H9 (cell line): ENCODE data around the gene SLC25A39. TPM values are rescaled to one million over a fixed set of nuclear protein-coding genes. Genes with fewer than 3 reads are reported as not detected.

Experiments
- DNase-seq: peaks from one replicate; pipeline ENCODE4 v3.0.0-alpha.2; 2017
- H2AFZ ChIP-seq: one replicate; pipeline ENCODE4 v1.6.1; 2013; ENCODE audit warnings: mild to moderate bottlenecking, low read length, control low read depth, moderate library complexity
- H2AK5ac ChIP-seq: 2 replicates; pipeline ENCODE4 v1.6.1; 2013; ENCODE audit warnings: low read length, control low read depth, mixed read lengths; ENCODE audit not compliant: insufficient read length
- H2BK120ac ChIP-seq: one replicate; pipeline ENCODE4 v1.6.1; 2013; ENCODE audit warnings: low read depth, mild to moderate bottlenecking, low read length, control low read depth, inconsistent platforms; ENCODE audit not compliant: poor library complexity, severe bottlenecking
- H2BK12ac ChIP-seq: 2 replicates; pipeline ENCODE4 v1.6.1; 2013; ENCODE audit warnings: low read length, control low read depth, mixed read lengths, low read depth; ENCODE audit not compliant: insufficient read length
- H2BK15ac ChIP-seq: 2 replicates; pipeline ENCODE4 v1.6.1; 2013; ENCODE audit warnings: low read depth, low read length, control low read depth
- H2BK20ac ChIP-seq: one replicate; pipeline ENCODE4 v1.6.1; 2013; ENCODE audit warnings: low read depth, mild to moderate bottlenecking, low read length, control low read depth, inconsistent platforms; ENCODE audit not compliant: poor library complexity, severe bottlenecking
- H2BK5ac ChIP-seq: 2 replicates; pipeline ENCODE4 v1.6.1; 2013; ENCODE audit warnings: low read length, control low read depth, mixed read lengths; ENCODE audit not compliant: insufficient read length
- H3K14ac ChIP-seq: 2 replicates; pipeline ENCODE4 v1.6.1; 2013; ENCODE audit warnings: low read length, control low read depth; ENCODE audit not compliant: insufficient read depth
- H3K18ac ChIP-seq: 2 replicates; pipeline ENCODE4 v1.6.1; 2013; ENCODE audit warnings: low read depth, mild to moderate bottlenecking, mixed read lengths, low read length, control low read depth; ENCODE audit not compliant: insufficient read length
- H3K23ac ChIP-seq: 2 replicates; pipeline ENCODE4 v1.6.1; 2013; ENCODE audit warnings: low read length, control low read depth, mixed read lengths, low read depth; ENCODE audit not compliant: insufficient read length
- H3K23me2 ChIP-seq: 2 replicates; pipeline ENCODE4 v1.6.1; 2013; ENCODE audit warnings: low read depth, mild to moderate bottlenecking, mixed read lengths, low read length, control low read depth; ENCODE audit not compliant: insufficient read length, poor library complexity, severe bottlenecking
- H3K27ac ChIP-seq: 2 replicates; pipeline ENCODE4 v1.5.1; 2013; ENCODE audit warnings: low read length, control low read depth, mixed read lengths, low read depth; ENCODE audit not compliant: insufficient read length
- H3K27me3 ChIP-seq: 2 replicates; pipeline ENCODE4 v1.6.1; 2013; ENCODE audit warnings: low read length, control low read depth, inconsistent platforms; ENCODE audit not compliant: insufficient read depth
- H3K4ac ChIP-seq: 2 replicates; pipeline ENCODE4 v1.6.1; 2013; ENCODE audit warnings: low read depth, mild to moderate bottlenecking, control low read depth, inconsistent platforms, low read length, moderate library complexity
- H3K4me1 ChIP-seq: 2 replicates; pipeline ENCODE4 v1.6.1; 2013; ENCODE audit warnings: low read length, control low read depth, inconsistent platforms; ENCODE audit not compliant: insufficient read depth
- H3K4me2 ChIP-seq: 2 replicates; pipeline ENCODE4 v1.6.1; 2013; ENCODE audit warnings: low read length, control low read depth, mixed read lengths; ENCODE audit not compliant: insufficient read length, insufficient read depth
- H3K56ac ChIP-seq: 2 replicates; pipeline ENCODE4 v1.6.1; 2013; ENCODE audit warnings: low read depth, mild to moderate bottlenecking, mixed read lengths, low read length, control low read depth; ENCODE audit not compliant: insufficient read length
- H3K79me1 ChIP-seq: 2 replicates; pipeline ENCODE4 v1.6.1; 2013; ENCODE audit warnings: low read depth, mild to moderate bottlenecking, moderate library complexity, low read length, control low read depth, inconsistent platforms; ENCODE audit not compliant: insufficient read depth, poor library complexity, severe bottlenecking
- H3K79me2 ChIP-seq: 2 replicates; pipeline ENCODE4 v1.6.1; 2013; ENCODE audit warnings: low read length, control low read depth, inconsistent platforms; ENCODE audit not compliant: insufficient read depth
- H3K9ac ChIP-seq: 2 replicates; pipeline ENCODE4 v1.6.1; 2013; ENCODE audit warnings: low read length, control low read depth, mixed read lengths; ENCODE audit not compliant: insufficient read length; ENCODE audit errors: extremely low read depth
- H3K9me3 ChIP-seq: one replicate; pipeline ENCODE4 v1.6.1; 2013; ENCODE audit warnings: low read depth, low read length, inconsistent platforms; ENCODE audit not compliant: control insufficient read depth
- H3T11ph ChIP-seq: one replicate; pipeline ENCODE4 v1.6.1; 2013; ENCODE audit warnings: mild to moderate bottlenecking, low read length, control low read depth, inconsistent platforms
- H4K20me1 ChIP-seq: one replicate; pipeline ENCODE4 v1.6.1; 2013; ENCODE audit not compliant: control insufficient read depth, insufficient read length, insufficient read depth
- H4K5ac ChIP-seq: 2 replicates; pipeline ENCODE4 v1.6.1; 2013; ENCODE audit warnings: low read depth, mild to moderate bottlenecking, mixed read lengths, low read length, control low read depth; ENCODE audit not compliant: insufficient read length
- H4K8ac ChIP-seq: replicated peaks from 2 replicates; pipeline ENCODE4 v1.6.1; 2013; ENCODE audit warnings: low read length, control low read depth, mixed read lengths, low read depth; ENCODE audit not compliant: insufficient read length
- H4K91ac ChIP-seq: 2 replicates; pipeline ENCODE4 v1.6.1; 2013; ENCODE audit warnings: low read depth, mild to moderate bottlenecking, moderate library complexity, mixed read lengths, low read length, control low read depth; ENCODE audit not compliant: insufficient read length
- H3K27ac Mint-ChIP-seq, 3 experiments: 2 replicates in 2 of 3; 3 replicates in 1 of 3; pipeline ENCODE4 v1.8.0; 2020 to 2021; ENCODE audit warnings: mixed read lengths in 3 of 3, mild to moderate bottlenecking in 1 of 3, moderate library complexity in 1 of 3
- H3K27me3 Mint-ChIP-seq: 2 replicates; pipeline ENCODE4 v1.8.0; 2021; ENCODE audit warnings: low read depth, mild to moderate bottlenecking, moderate library complexity, mixed read lengths
- H3K36me3 Mint-ChIP-seq, 3 experiments: 2 replicates in 2 of 3; 3 replicates in 1 of 3; pipeline ENCODE4 v1.8.0; 2020 to 2021; ENCODE audit warnings: low read depth in 3 of 3, mixed read lengths in 3 of 3; ENCODE audit not compliant: insufficient read depth in 1 of 3
- H3K4me1 Mint-ChIP-seq, 2 experiments: 2 replicates each; pipeline ENCODE4 v1.8.0; 2020; ENCODE audit warnings: mixed read lengths in 2 of 2
- H3K4me3 Mint-ChIP-seq, 2 experiments: 2 replicates in 1 of 2; 3 replicates in 1 of 2; pipeline ENCODE4 v1.8.0; 2020 to 2021; ENCODE audit warnings: mild to moderate bottlenecking in 2 of 2, mixed read lengths in 2 of 2, moderate library complexity in 1 of 2
- H3K9me3 Mint-ChIP-seq, 2 experiments: 2 replicates in 1 of 2; 3 replicates in 1 of 2; pipeline ENCODE4 v1.8.0; 2020; ENCODE audit warnings: mild to moderate bottlenecking in 2 of 2, mixed read lengths in 2 of 2, moderate library complexity in 1 of 2
- WGBS: extraction: QIAGEN DNeasy Blood & Tissue Kit; methylation state at CpG from one replicate; pipeline ENCODE4 v1.1.7; 2013; ENCODE audit warnings: missing lambda C conversion rate, low lambda C conversion rate, mixed read lengths; ENCODE audit not compliant: insufficient read length; ENCODE audit errors: extremely low coverage; 5-methylcytosine and 5-hydroxymethylcytosine counted together
- total RNA-seq: library from RNA; stranded (reverse); gene quantifications from 2 replicates; pipeline ENCODE4 v1.2.1, GENCODE V29; 2021
- TF ChIP-seq, protein P1 (sequence below): fragments of 200-600 bp; sonication (generic); conservative IDR thresholded peaks from 3 replicates; pipeline ENCODE4 v1.8.0; 2021; ENCODE audit warnings: antibody characterized with exemption, mild to moderate bottlenecking

The SLC25A39 gene
- total RNA-seq, 1 experiment from 2014 or later = 227 TPM

DNA sequence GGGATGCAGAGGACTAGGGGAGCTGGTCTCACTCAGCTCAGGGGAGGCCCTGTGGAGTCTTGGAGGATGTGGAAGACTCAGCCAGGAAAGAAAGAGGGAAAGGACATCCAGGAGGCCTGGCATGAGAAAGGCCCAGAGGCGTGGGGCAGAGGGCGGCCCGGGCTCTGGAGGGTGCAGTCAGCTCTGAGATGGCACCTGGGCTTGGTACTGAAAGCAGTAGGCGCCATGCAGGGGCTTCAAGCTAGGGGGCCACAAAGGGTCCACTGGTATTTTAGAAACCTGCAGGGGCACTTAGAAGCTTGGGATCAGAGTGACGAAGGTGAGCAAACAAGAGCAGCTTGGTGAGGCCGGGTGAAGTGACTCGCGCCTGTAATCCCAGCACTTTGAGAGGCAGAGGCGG is 33.4 kb upstream of the SLC25A39 start:
- Histone ChIP-seq H2BK20ac (no peak overlapping the region), H3K18ac (no peak overlapping the region), H4K8ac (no peak overlapping the region), H4K20me1 (no peaks in the 10 kb centered on the region), H3K27ac (no peak overlapping the region), H3K4me1 (peaks cover 12% of the 10 kb centered on the region), H2BK120ac (no peak overlapping the region), H3K4ac (no peak overlapping the region), H3K23me2 (peaks cover 13% of the 10 kb centered on the region), H2AFZ (no peak overlapping the region), H3K27me3 (no peaks in the 10 kb centered on the region), H3K14ac (no peak overlapping the region), H2BK12ac (no peak overlapping the region), H3K56ac (no peak overlapping the region), H4K91ac (no peak overlapping the region), H2BK15ac (no peak overlapping the region), H2AK5ac (no peak overlapping the region), H2BK5ac (no peak overlapping the region), H3K79me2 (no peaks in the 10 kb centered on the region), H4K5ac (no peak overlapping the region), H3K23ac (no peak overlapping the region), H3K79me1 (no peaks in the 10 kb centered on the region), H3K4me2 (no peak overlapping the region), H3K9ac (no peak overlapping the region), H3K9me3 (no peaks in the 10 kb centered on the region), H3T11ph (no peak overlapping the region)
- TF ChIP-seq, protein P1, sequence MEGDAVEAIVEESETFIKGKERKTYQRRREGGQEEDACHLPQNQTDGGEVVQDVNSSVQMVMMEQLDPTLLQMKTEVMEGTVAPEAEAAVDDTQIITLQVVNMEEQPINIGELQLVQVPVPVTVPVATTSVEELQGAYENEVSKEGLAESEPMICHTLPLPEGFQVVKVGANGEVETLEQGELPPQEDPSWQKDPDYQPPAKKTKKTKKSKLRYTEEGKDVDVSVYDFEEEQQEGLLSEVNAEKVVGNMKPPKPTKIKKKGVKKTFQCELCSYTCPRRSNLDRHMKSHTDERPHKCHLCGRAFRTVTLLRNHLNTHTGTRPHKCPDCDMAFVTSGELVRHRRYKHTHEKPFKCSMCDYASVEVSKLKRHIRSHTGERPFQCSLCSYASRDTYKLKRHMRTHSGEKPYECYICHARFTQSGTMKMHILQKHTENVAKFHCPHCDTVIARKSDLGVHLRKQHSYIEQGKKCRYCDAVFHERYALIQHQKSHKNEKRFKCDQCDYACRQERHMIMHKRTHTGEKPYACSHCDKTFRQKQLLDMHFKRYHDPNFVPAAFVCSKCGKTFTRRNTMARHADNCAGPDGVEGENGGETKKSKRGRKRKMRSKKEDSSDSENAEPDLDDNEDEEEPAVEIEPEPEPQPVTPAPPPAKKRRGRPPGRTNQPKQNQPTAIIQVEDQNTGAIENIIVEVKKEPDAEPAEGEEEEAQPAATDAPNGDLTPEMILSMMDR = no peak
- Mint-ChIP-seq H3K4me3 (0 out of 5 replicates have a peak overlapping the region, but pooled peaks of 1 of the 2 experiments have one; percentile 31), H3K36me3 (peaks cover 0 to 15% (median 9%) of the 10 kb centered on the region in 3 experiments; a peak in 5 of 7 replicates), H3K4me1 (peaks cover 22 to 37% of the 10 kb centered on the region in 2 experiments), H3K9me3 (no peaks in the 10 kb centered on the region), H3K27ac (peak overlapping the region in 1 of 3 experiments; percentile 23; a peak in 2 of 7 replicates), H3K27me3 (peaks cover 1% of the 10 kb centered on the region; the same call in 1 of the 2 replicates)
- WGBS = no CpG with 5 or more reads among the region's 9 CpGs
- DNase-seq = no peak
